ENCODE measurements around the gene NYAP2.

NYAP2 gene

DNA sequence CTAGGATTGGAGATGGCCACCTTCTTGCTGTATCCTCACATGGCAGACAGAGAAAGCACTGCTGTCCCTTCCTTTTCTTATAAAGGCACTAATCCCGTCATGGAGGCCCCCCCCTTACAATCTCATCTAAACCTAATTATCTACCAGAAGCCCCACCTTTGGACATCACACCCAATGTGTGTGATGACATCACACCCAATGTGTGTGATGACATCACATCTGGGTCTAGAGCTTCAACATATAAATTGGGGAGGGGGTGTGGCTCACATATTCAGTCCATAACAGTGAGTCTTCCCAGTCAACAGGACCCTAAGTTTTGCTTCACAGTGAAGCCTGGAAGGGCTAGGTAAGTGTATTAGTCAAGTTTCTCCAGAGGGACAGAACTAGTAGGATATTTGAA lies 213.1 kb downstream of the NYAP2 start:
- Histone ChIP-seq H3K27me3 (ENCODE audit: low read depth) (no peaks in the 10 kb centered on the region), H3K36me3 (replicated peaks) (no peaks in the 10 kb centered on the region), H3K4me1 (no peaks in the 10 kb centered on the region), H3K9me3 (no peaks in the 10 kb centered on the region), H3K4me3 (no peak overlapping the region)
- DNase-seq (ENCODE audit: low spot score in 2 of 2) = no peak
- in situ Hi-C loops (cut with MboI; ENCODE audit: low sequenced_read_pairs) = no loop called here

DNA sequence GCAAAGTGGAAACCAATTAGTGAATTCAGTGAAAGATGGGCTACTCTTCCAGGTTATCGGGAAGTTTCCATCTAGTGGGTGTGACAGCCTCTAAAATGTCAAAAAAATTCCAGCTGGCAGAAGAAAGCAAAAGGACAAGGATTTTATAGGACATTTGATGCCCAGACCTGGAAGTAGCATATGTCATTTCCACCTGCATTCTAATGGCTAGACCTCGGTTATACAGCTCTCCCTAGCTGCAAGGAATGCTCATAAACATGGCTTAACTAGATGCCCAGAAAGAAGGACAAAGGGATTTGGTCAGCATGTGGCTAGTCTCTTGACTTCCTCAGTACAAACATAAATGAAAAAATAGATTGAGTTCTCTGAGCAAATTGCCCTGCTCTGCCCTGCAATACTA lies 215.4 kb downstream of the NYAP2 start:
- in situ Hi-C loops (cut with MboI; ENCODE audit: low sequenced_read_pairs) = no loop called here
- Histone ChIP-seq H3K4me3 (no peak overlapping the region), H3K36me3 (replicated peaks) (no peaks in the 10 kb centered on the region), H3K9me3 (no peaks in the 10 kb centered on the region), H3K27me3 (ENCODE audit: low read depth) (no peaks in the 10 kb centered on the region), H3K4me1 (no peaks in the 10 kb centered on the region)
- DNase-seq (ENCODE audit: low spot score in 2 of 2) = no peak

GRCh38 chr2:225615514-225615913 lies 216.0 kb downstream of the NYAP2 start:
- Histone ChIP-seq H3K4me3 (no peak overlapping the region), H3K27me3 (ENCODE audit: low read depth) (no peaks in the 10 kb centered on the region), H3K9me3 (no peaks in the 10 kb centered on the region), H3K4me1 (no peaks in the 10 kb centered on the region), H3K36me3 (replicated peaks) (no peaks in the 10 kb centered on the region)
- in situ Hi-C loops (cut with MboI; ENCODE audit: low sequenced_read_pairs) = no loop called here
- DNase-seq (ENCODE audit: low spot score in 2 of 2) = no peak

- H3K4me1 ChIP-seq = no peaks in the 10 kb centered on the region
- H3K27me3 ChIP-seq (ENCODE audit: low read depth) = no peaks in the 10 kb centered on the region
- H3K9me3 ChIP-seq = no peaks in the 10 kb centered on the region
- in situ Hi-C loops (cut with MboI; ENCODE audit: low sequenced_read_pairs) = no loop called here
- H3K36me3 ChIP-seq (replicated peaks) = no peaks in the 10 kb centered on the region
- DNase-seq (ENCODE audit: low spot score in 2 of 2) = no peak
- no peak overlapping the region for H3K4me3 ChIP-seq
Observed at GRCh38 chr2:225616372-225616771, 216.9 kb downstream of the NYAP2 start.

GRCh38 chr2:225616848-225617247 lies 217.3 kb downstream of the NYAP2 start:
- Histone ChIP-seq H3K27me3 (ENCODE audit: low read depth) (no peaks in the 10 kb centered on the region), H3K9me3 (no peaks in the 10 kb centered on the region), H3K4me3 (no peak overlapping the region), H3K36me3 (replicated peaks) (no peaks in the 10 kb centered on the region), H3K4me1 (no peaks in the 10 kb centered on the region)
- in situ Hi-C loops (cut with MboI; ENCODE audit: low sequenced_read_pairs) = no loop called here
- DNase-seq (ENCODE audit: low spot score in 2 of 2) = no peak

DNA sequence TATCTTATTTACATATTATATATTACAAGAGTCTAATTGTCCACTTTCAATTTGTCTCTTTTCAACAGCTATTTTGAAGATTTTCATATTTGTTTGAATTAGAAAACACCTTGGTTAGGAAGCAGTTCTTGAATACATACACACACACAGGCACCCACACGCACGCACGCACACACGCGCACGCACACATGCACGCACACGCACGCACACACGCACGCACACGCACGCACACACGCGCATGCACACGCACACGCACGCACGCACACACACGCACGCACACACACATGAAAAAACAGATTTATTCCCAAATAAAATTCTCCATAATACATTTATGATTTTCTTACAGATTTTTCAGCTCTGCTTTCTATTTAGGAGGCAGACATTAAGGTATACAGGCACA lies 220.7 kb downstream of the NYAP2 start:
- no peaks in the 10 kb centered on the region for H3K27me3 ChIP-seq (ENCODE audit: low read depth)
- H3K4me3 ChIP-seq = no peak overlapping the region
- H3K9me3 ChIP-seq = no peaks in the 10 kb centered on the region
- no peaks in the 10 kb centered on the region for H3K36me3 ChIP-seq (replicated peaks)
- DNase-seq (ENCODE audit: low spot score in 2 of 2) = no peak
- H3K4me1 ChIP-seq = no peaks in the 10 kb centered on the region
- in situ Hi-C loops (cut with MboI; ENCODE audit: low sequenced_read_pairs) = no loop called here

- H3K4me3 ChIP-seq = no peak overlapping the region
- H3K36me3 ChIP-seq (replicated peaks) = no peaks in the 10 kb centered on the region
- in situ Hi-C loops (cut with MboI; ENCODE audit: low sequenced_read_pairs) = loop anchor here (25.0 kb wide), 1 partner anchor 344 kb away; no protein-coding TSS in a partner anchor
- no peaks in the 10 kb centered on the region for H3K9me3 ChIP-seq
- no peak for DNase-seq (ENCODE audit: low spot score in 2 of 2)
- no peaks in the 10 kb centered on the region for H3K4me1 ChIP-seq
- no peaks in the 10 kb centered on the region for H3K27me3 ChIP-seq (ENCODE audit: low read depth)
Observed at GRCh38 chr2:225630824-225631533, 231.5 kb downstream of the NYAP2 start.

- H3K27me3 ChIP-seq (ENCODE audit: low read depth) = no peaks in the 10 kb centered on the region
- DNase-seq (ENCODE audit: low spot score in 2 of 2) = no peak
- H3K4me3 ChIP-seq = no peak overlapping the region
- H3K9me3 ChIP-seq = no peaks in the 10 kb centered on the region
- no peaks in the 10 kb centered on the region for H3K36me3 ChIP-seq (replicated peaks)
- no peaks in the 10 kb centered on the region for H3K4me1 ChIP-seq
- in situ Hi-C loops (cut with MboI; ENCODE audit: low sequenced_read_pairs) = loop anchor here (25.0 kb wide), 1 partner anchor 345 kb away; no protein-coding TSS in a partner anchor
Observed at GRCh38 chr2:225632351-225632750, 232.8 kb downstream of the NYAP2 start.

DNA sequence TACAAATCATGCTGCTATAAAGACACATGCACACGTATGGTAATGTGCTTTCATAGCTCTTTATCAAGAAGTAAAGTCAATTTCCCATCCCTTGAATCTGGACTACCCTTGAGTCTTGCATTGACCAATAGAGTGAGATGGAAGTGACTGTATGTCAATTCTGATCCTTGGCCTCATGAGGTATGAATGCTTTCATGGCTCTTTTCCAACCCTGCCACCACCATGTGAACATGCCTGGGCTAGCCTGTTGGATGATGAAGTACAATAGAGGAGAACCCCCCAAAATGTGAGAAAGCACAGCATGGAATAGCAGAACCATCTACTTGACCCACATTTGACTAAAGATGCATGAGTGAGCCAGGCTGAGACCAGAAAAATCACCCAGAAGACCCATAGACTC lies 237.0 kb downstream of the NYAP2 start:
- H3K4me1 ChIP-seq = no peaks in the 10 kb centered on the region
- H3K27me3 ChIP-seq (ENCODE audit: low read depth) = no peaks in the 10 kb centered on the region
- H3K36me3 ChIP-seq (replicated peaks) = no peaks in the 10 kb centered on the region
- no peak overlapping the region for H3K4me3 ChIP-seq
- DNase-seq (ENCODE audit: low spot score in 2 of 2) = no peak
- H3K9me3 ChIP-seq = no peaks in the 10 kb centered on the region
- in situ Hi-C loops (cut with MboI; ENCODE audit: low sequenced_read_pairs) = loop anchor here (25.0 kb wide), 1 partner anchor 349 kb away; no protein-coding TSS in a partner anchor

DNA sequence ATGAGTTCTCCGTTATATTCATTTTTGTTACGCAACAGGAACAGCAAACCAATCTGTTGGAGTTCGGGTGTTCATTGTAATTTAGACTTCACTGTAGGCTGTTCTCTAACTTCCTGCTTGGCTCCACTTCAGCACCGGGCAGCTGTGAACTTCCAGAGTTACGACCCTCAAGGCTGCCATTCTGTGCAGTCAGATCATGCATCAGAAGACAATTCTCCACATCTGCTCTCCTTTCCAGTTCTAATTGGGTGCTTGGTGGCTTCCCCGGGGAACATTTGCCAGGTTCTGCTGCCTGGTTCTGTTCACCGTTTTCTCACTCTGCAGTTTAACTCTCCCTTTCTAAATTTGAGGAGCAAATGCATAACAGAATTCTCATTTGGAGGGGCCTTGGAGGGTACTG lies 237.7 kb downstream of the NYAP2 start:
- in situ Hi-C loops (cut with MboI; ENCODE audit: low sequenced_read_pairs) = loop anchor here (25.0 kb wide), 1 partner anchor 350 kb away; no protein-coding TSS in a partner anchor
- no peaks in the 10 kb centered on the region for H3K36me3 ChIP-seq (replicated peaks)
- DNase-seq (ENCODE audit: low spot score in 2 of 2) = no peak

DNA sequence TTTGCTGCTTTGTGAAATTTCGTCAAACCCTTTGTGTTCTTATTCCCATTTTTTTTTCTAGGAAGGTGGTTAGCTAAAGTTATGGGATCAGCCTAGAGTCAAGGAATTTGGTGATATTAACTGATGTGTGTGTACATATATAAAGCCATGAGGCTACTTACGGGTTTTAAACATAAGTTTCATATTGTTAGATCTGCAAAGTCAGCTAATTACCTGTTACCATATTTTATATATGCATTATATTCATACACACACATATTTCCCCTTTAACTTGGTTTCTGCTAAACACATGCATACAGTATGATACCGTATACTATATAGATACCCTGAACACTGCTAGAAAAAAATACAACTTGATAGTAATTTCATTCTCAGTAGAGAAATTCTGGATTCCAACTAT lies 241.0 kb downstream of the NYAP2 start:
- no peaks in the 10 kb centered on the region for H3K27me3 ChIP-seq (ENCODE audit: low read depth)
- in situ Hi-C loops (cut with MboI; ENCODE audit: low sequenced_read_pairs) = loop anchor here (25.0 kb wide), 1 partner anchor 353 kb away; no protein-coding TSS in a partner anchor
- DNase-seq (ENCODE audit: low spot score in 2 of 2) = no peak
- no peak overlapping the region for H3K4me3 ChIP-seq
- no peaks in the 10 kb centered on the region for H3K36me3 ChIP-seq (replicated peaks)
- H3K9me3 ChIP-seq = no peaks in the 10 kb centered on the region
- H3K4me1 ChIP-seq = no peaks in the 10 kb centered on the region

More for the DNA sequence above, 237.7 kb downstream of the NYAP2 start:
- H3K4me1 ChIP-seq = no peaks in the 10 kb centered on the region
- H3K27me3 ChIP-seq (ENCODE audit: low read depth) = no peaks in the 10 kb centered on the region
- no peaks in the 10 kb centered on the region for H3K9me3 ChIP-seq
- H3K4me3 ChIP-seq = no peak overlapping the region

DNA sequence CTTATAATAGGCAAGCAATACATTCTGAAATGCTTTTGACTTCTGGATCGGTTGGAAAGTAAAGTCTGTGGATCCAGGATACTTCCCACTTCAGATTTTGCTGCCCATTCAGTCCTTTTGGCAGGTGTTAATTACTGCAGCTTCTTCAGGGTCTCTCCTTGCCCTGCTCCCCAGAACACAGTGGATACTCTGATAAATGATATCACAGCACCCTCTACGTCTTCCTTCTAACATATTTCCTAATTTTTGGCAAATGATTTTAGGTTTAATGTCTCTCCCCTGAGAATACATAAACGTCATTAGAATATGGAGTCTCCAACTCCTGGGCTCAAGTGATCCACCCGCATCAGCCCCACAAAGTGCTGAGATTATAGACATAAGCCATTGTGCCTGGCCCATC lies 249.8 kb downstream of the NYAP2 start:
- Histone ChIP-seq H3K27me3 (ENCODE audit: low read depth) (no peaks in the 10 kb centered on the region), H3K9me3 (no peaks in the 10 kb centered on the region), H3K4me3 (no peak overlapping the region), H3K36me3 (replicated peaks) (no peaks in the 10 kb centered on the region), H3K4me1 (no peaks in the 10 kb centered on the region)
- in situ Hi-C loops (cut with MboI; ENCODE audit: low sequenced_read_pairs) = loop anchor here (25.0 kb wide), 1 partner anchor 362 kb away; no protein-coding TSS in a partner anchor
- no peak for DNase-seq (ENCODE audit: low spot score in 2 of 2)

GRCh38 chr2:225650041-225650440 lies 250.5 kb downstream of the NYAP2 start:
- H3K27me3 ChIP-seq (ENCODE audit: low read depth) = no peaks in the 10 kb centered on the region
- in situ Hi-C loops (cut with MboI; ENCODE audit: low sequenced_read_pairs) = loop anchor here (25.0 kb wide), 2 partner anchors 538 to 1137 kb away; partner anchors contain the start of gene IRS1
- H3K9me3 ChIP-seq = no peaks in the 10 kb centered on the region
- H3K4me3 ChIP-seq = no peak overlapping the region
- no peak for DNase-seq (ENCODE audit: low spot score in 2 of 2)
- no peaks in the 10 kb centered on the region for H3K4me1 ChIP-seq
- H3K36me3 ChIP-seq (replicated peaks) = no peaks in the 10 kb centered on the region

GRCh38 chr2:225660262-225661131 lies 261.0 kb downstream of the NYAP2 start:
- Histone ChIP-seq H3K27me3 (ENCODE audit: low read depth) (no peaks in the 10 kb centered on the region), H3K9me3 (no peaks in the 10 kb centered on the region), H3K36me3 (replicated peaks) (no peaks in the 10 kb centered on the region), H3K4me1 (no peaks in the 10 kb centered on the region), H3K4me3 (no peak overlapping the region)
- DNase-seq (ENCODE audit: low spot score in 2 of 2) = peak; percentile 63 to 82
- in situ Hi-C loops (cut with MboI; ENCODE audit: low sequenced_read_pairs) = loop anchor here (10.0 to 25.0 kb wide), 3 partner anchors 548 to 1324 kb away; partner anchors contain the start of gene IRS1
